ENCODE data around the gene TCN2. TPM values are rescaled to one million over a fixed set of nuclear protein-coding genes. Genes with fewer than 3 reads are reported as not detected.
A peak's percentile ranks its signal among the peaks of the same experiment; 100 is the strongest.
"Not testable (repeated sequence)": the region's sequence is repeated elsewhere in the genome, so short reads cannot be mapped to it uniquely, and the experiment has no call there.

TCN2 gene
- total RNA-seq, 1 donor from 2014 or later, result 5.2 TPM

DNA sequence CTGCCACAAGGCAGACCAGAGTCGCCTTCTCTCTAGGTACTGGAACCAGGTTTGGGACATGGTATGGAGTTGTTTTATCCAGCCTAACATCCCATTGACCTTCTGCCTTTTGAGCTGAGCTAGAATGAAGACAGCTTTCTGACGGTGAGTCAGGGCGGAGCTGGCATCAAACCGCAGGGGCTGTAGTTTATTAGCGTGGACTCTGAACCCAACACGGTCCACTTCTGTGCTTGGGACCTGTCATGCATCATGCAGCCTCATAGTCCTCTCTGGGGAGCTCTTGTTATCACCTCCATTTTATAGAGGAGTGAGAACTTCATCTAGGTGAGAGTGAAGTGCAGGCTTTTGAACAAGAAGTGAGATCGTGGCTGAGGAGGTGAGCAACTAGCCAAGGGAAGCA lies 40.8 kb upstream of the TCN2 start:
- Histone ChIP-seq H3K9me3 (ENCODE audit: control insufficient read depth in 3 of 3, low read length in 3 of 3) (no peaks in the 10 kb centered on the region), H3K36me3 (ENCODE audit: control insufficient read depth in 3 of 3, insufficient read depth in 3 of 3, low read length in 3 of 3) (no peaks in the 10 kb centered on the region), H3K27ac (ENCODE audit: low read depth, low read length) (no peak overlapping the region), H3K4me3 (ENCODE audit: low read length in 3 of 3) (no peak overlapping the region), H3K9ac (ENCODE audit: low read depth in 1 of 3, low read length in 3 of 3) (no peak overlapping the region), H3K27me3 (ENCODE audit: control insufficient read depth in 3 of 3, insufficient read depth in 3 of 3, low read length in 3 of 3) (peaks cover 0 to 4% (median 3%) of the 10 kb centered on the region in 3 donors), H3K4me1 (ENCODE audit: control insufficient read depth in 3 of 3, insufficient read depth in 3 of 3, low read length in 3 of 3) (no peaks in the 10 kb centered on the region)

DNA sequence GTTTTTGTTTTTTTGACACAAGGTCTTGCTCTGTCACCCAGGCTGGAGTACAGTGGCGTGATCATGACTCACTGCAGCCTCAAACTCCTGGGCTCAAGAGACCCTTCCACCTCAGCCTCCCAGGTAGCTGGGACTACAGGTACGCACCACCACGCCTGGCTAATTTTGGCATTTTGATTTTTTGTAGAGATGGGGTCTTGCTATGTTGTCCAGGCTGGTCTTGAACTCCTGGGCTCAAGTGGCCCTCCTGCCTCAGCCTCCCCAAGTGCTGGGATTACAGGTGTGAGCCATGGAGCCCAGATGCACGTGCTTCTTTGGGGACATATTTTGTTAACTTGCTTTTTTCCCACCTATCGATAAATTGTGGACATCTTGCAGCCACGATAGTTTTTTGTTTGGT lies 39.7 kb upstream of the TCN2 start:
- H3K36me3 ChIP-seq (ENCODE audit: control insufficient read depth in 3 of 3, insufficient read depth in 3 of 3, low read length in 3 of 3); H3K4me1 ChIP-seq (ENCODE audit: control insufficient read depth in 3 of 3, insufficient read depth in 3 of 3, low read length in 3 of 3); H3K4me3 ChIP-seq (ENCODE audit: low read length in 3 of 3); H3K9ac ChIP-seq (ENCODE audit: low read depth in 1 of 3, low read length in 3 of 3); H3K9me3 ChIP-seq (ENCODE audit: control insufficient read depth in 3 of 3, low read length in 3 of 3); H3K27ac ChIP-seq (ENCODE audit: low read depth, low read length); H3K27me3 ChIP-seq (ENCODE audit: control insufficient read depth in 3 of 3, insufficient read depth in 3 of 3, low read length in 3 of 3): not testable (repeated sequence)

DNA sequence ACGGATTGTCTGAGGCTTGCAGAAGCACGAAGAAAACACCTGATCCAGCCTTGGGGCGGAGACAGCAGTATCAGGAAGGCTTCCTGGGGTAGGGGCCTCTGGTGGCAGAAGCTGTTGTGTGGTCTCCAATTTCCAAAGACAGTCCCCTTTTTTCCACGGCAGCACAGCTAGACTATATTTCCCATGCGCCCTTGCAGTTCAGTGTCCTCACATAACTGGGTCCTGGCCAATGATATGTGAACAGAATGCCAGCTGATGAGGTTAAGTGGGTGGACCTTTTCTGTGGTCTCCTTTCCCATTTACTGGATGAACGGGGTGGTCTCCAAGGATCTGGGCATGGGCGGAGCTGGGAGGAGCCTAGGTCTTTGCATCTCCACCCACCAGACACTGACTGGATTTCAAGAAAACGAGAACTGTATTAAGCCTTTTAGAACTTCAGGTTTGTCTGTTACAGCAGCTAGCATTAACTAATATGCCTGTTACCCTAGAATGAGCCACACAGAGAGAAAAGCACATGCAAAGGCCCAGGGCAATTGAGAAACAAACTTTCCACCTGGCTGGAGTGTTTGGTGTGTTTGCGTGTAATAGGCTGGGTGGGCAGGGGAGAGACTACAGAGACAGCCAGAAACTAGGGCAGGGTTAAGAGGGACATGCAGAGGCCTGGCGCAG lies 38.7 kb upstream of the TCN2 start:
- H3K9ac ChIP-seq (ENCODE audit: low read depth in 1 of 3, low read length in 3 of 3), result no peak overlapping the region
- no peaks in the 10 kb centered on the region for H3K27me3 ChIP-seq (ENCODE audit: control insufficient read depth in 3 of 3, insufficient read depth in 3 of 3, low read length in 3 of 3)
- no peaks in the 10 kb centered on the region for H3K9me3 ChIP-seq (ENCODE audit: control insufficient read depth in 3 of 3, low read length in 3 of 3)
- H3K4me3 ChIP-seq (ENCODE audit: low read length in 3 of 3), result no peak overlapping the region
- no peak overlapping the region for H3K27ac ChIP-seq (ENCODE audit: low read depth, low read length)
- no peaks in the 10 kb centered on the region for H3K36me3 ChIP-seq (ENCODE audit: control insufficient read depth in 3 of 3, insufficient read depth in 3 of 3, low read length in 3 of 3)
- H3K4me1 ChIP-seq (ENCODE audit: control insufficient read depth in 3 of 3, insufficient read depth in 3 of 3, low read length in 3 of 3), result peaks cover under 1 to 5% (median 2%) of the 10 kb centered on the region in 3 donors

DNA sequence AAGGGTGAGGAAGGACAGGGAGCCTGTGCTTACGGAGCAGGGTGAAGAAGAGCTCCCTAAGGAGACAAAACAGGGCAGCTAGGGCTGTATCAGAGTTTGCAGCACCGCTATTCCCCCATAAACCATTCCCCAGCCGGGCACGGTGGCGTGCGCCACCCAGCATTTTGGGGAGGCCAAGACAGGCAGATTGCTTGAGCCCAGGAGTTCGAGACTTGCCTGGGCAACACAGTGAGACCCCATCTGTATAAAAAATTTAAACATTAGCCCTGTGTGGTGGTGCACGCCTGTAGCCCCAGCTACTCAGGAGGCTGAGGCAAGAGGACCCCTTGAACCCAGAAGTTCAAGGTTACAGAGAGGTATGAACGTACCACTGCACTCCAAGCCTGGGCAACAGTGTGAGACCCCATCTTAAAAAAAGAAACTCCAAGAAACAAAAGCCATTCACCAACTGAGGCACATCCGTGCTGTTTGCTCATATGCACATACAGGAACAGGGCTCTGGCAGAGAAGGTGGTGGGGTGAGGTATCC lies 37.2 kb upstream of the TCN2 start:
- Histone ChIP-seq H3K4me3 (ENCODE audit: low read length in 3 of 3) (no peak overlapping the region), H3K27ac (ENCODE audit: low read depth, low read length) (no peak overlapping the region), H3K9me3 (ENCODE audit: control insufficient read depth in 3 of 3, low read length in 3 of 3) (no peaks in the 10 kb centered on the region), H3K27me3 (ENCODE audit: control insufficient read depth in 3 of 3, insufficient read depth in 3 of 3, low read length in 3 of 3) (no peaks in the 10 kb centered on the region), H3K9ac (ENCODE audit: low read depth in 1 of 3, low read length in 3 of 3) (no peak overlapping the region), H3K4me1 (ENCODE audit: control insufficient read depth in 3 of 3, insufficient read depth in 3 of 3, low read length in 3 of 3) (peaks cover 10 to 14% (median 12%) of the 10 kb centered on the region in 3 donors), H3K36me3 (ENCODE audit: control insufficient read depth in 3 of 3, insufficient read depth in 3 of 3, low read length in 3 of 3) (no peaks in the 10 kb centered on the region)

DNA sequence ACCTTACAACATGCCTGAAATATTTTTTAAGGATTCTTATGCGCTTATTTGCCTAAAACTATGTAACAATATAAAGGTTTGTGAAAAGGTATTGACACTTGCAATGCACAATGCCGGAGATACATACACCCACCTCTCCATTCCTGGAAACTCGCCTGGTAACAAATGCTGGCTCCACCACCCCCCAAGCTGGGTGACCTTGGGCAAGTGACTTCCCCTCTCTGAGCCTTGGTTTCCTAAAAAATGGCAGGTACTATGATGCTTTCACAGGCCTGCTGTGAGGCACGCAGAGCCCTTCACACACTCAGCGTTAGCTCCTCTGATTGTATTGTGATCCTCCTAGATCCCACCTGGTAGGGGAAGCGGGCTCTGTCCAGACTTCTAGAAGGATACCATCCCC lies 34.8 kb upstream of the TCN2 start:
- H3K9me3 ChIP-seq (ENCODE audit: control insufficient read depth in 3 of 3, low read length in 3 of 3), result no peaks in the 10 kb centered on the region
- peaks cover 17 to 20% (median 19%) of the 10 kb centered on the region in 3 donors for H3K36me3 ChIP-seq (ENCODE audit: control insufficient read depth in 3 of 3, insufficient read depth in 3 of 3, low read length in 3 of 3)
- no peak overlapping the region for H3K9ac ChIP-seq (ENCODE audit: low read depth in 1 of 3, low read length in 3 of 3)
- no peak overlapping the region for H3K4me3 ChIP-seq (ENCODE audit: low read length in 3 of 3)
- no peaks in the 10 kb centered on the region for H3K27me3 ChIP-seq (ENCODE audit: control insufficient read depth in 3 of 3, insufficient read depth in 3 of 3, low read length in 3 of 3)
- no peak overlapping the region for H3K27ac ChIP-seq (ENCODE audit: low read depth, low read length)
- H3K4me1 ChIP-seq (ENCODE audit: control insufficient read depth in 3 of 3, insufficient read depth in 3 of 3, low read length in 3 of 3), result peaks cover 19 to 25% (median 24%) of the 10 kb centered on the region in 3 donors

DNA sequence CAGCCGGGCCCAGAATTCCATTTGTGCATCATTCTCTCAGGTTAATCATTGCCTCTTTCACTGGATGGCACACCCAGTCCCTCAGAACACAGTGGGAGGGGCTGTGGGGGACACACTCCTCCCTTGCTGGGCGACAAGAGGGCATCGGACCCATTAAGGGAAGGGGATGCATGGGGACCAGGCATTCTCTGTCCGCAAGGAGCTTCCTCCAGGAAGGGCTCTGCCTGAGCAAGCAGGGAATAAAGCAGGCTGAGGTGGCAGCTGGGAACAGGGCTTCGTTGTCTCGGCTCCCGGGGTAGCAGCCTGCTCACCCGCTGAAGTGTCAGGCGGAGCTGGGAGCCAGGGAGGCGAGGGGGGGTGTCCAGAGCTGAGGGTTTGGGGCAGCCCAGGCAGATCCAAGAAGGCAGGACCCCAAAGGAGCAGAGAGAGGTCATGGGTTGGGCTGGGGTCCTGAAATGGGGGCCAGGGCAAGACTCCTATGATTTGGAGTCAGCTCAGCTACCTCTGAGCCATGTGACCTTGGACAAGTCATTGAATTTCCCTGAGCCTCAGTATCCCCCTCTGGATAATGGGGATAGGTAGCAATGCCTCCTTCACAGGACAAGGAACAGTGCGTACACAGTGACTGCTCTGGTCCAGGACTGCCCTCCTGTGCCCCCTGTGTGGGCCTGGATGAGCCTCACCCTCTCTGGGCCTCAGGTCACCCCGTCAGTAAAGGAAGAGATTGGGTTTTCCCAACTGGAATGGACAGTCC lies 34.0 kb upstream of the TCN2 start:
- Histone ChIP-seq H3K9ac (ENCODE audit: low read depth in 1 of 3, low read length in 3 of 3) (peak overlapping the region in 2 of 3 donors; percentile 40 to 51), H3K9me3 (ENCODE audit: control insufficient read depth in 3 of 3, low read length in 3 of 3) (no peaks in the 10 kb centered on the region), H3K27me3 (ENCODE audit: control insufficient read depth in 3 of 3, insufficient read depth in 3 of 3, low read length in 3 of 3) (no peaks in the 10 kb centered on the region), H3K4me3 (ENCODE audit: low read length in 3 of 3) (peak overlapping the region in 1 of 3 donors; percentile 29), H3K36me3 (ENCODE audit: control insufficient read depth in 3 of 3, insufficient read depth in 3 of 3, low read length in 3 of 3) (peaks cover 21 to 27% (median 26%) of the 10 kb centered on the region in 3 donors), H3K4me1 (ENCODE audit: control insufficient read depth in 3 of 3, insufficient read depth in 3 of 3, low read length in 3 of 3) (peaks cover 19 to 25% (median 24%) of the 10 kb centered on the region in 3 donors), H3K27ac (ENCODE audit: low read depth, low read length) (no peak overlapping the region)

DNA sequence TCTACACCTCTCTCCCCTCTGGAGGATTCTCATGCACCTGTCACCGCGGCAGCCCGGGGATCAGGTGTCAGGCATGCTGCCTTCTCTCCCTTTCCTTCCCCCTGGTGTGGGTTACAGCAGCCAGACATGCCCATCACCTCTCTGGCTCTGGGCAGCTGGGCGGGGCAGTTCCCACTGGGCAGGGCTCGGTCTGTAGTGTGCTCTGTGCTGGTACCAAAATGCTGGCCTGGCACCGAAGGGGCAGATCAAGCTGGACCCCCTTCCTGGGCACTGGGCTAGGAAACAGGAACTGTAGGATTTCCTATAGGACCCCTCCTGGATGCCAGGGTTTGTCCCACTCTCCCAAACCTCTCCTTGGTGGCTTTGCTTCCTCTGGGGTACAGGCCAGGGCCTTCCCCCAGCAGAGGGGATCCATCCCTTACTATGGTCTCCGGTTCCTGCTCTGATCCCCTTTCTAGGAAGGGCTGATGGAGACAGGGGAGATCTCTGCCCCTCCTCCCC lies 33.3 kb upstream of the TCN2 start:
- Histone ChIP-seq H3K27me3 (ENCODE audit: control insufficient read depth in 3 of 3, insufficient read depth in 3 of 3, low read length in 3 of 3) (no peaks in the 10 kb centered on the region), H3K9me3 (ENCODE audit: control insufficient read depth in 3 of 3, low read length in 3 of 3) (no peaks in the 10 kb centered on the region), H3K4me1 (ENCODE audit: control insufficient read depth in 3 of 3, insufficient read depth in 3 of 3, low read length in 3 of 3) (peaks cover 19 to 25% (median 24%) of the 10 kb centered on the region in 3 donors), H3K9ac (ENCODE audit: low read depth in 1 of 3, low read length in 3 of 3) (peak overlapping the region in 1 of 3 donors; percentile 16), H3K27ac (ENCODE audit: low read depth, low read length) (no peak overlapping the region), H3K4me3 (ENCODE audit: low read length in 3 of 3) (peak overlapping the region in 1 of 3 donors; percentile 29), H3K36me3 (ENCODE audit: control insufficient read depth in 3 of 3, insufficient read depth in 3 of 3, low read length in 3 of 3) (peaks cover 26 to 32% (median 30%) of the 10 kb centered on the region in 3 donors)

DNA sequence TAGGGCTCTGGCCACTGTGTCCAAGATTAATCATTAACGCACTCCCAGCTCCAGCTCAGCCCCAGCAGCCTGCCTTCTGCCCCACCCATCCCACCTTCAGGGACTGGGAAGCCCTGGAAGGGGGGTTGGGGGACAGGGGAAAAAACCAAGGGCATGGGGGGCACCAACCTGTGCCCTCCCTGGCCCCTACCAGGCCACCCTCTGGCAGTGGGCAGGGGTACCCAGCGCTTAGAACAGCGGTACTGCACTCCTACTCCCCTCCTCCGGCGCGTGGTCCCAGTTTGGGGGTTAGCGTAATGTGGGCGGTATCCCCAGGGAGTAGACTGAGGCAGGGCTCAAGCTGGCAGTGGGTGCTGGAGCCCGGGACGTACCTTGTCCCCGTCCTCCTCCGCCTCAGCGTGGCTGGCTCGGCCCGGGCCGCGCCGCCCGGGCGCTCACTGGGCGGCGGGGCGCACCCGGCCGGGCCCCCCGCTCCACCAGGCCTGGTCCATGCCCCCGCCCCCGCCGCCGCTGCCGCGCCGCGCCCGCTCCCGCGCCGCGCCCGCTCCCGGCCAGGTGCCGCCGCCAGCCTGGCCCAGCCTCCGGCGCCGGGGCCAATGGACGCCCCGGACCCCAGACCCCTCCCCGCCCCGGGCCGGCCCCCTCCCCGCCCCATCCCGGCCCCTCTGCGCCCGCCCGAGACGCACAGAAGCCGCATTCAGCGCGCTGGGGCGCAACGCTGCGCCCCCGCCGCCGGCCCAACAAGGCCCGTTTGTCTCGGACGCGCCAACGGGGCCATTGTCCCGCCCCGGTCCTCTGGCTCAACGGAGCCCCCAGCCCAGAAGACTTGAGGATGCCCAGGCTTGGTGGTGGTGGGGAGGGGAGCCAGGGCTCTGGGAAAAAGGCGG lies 32.6 kb upstream of the TCN2 start, which contains the start of gene GAL3ST1:
Gene GAL3ST1, minus strand, starts transcription at position 571 of the 887 bp plus-strand sequence. CDS start 17,273 bp downstream, outside the sequence.
- H3K9me3 ChIP-seq (ENCODE audit: control insufficient read depth in 3 of 3, low read length in 3 of 3), result no peaks in the 10 kb centered on the region
- H3K27me3 ChIP-seq (ENCODE audit: control insufficient read depth in 3 of 3, insufficient read depth in 3 of 3, low read length in 3 of 3), result no peaks in the 10 kb centered on the region
- H3K36me3 ChIP-seq (ENCODE audit: control insufficient read depth in 3 of 3, insufficient read depth in 3 of 3, low read length in 3 of 3), result peaks cover 33 to 39% (median 37%) of the 10 kb centered on the region in 3 donors
- peaks cover 19 to 25% (median 24%) of the 10 kb centered on the region in 3 donors for H3K4me1 ChIP-seq (ENCODE audit: control insufficient read depth in 3 of 3, insufficient read depth in 3 of 3, low read length in 3 of 3)
- peak within 1 kb of the TSS in 1 of 3 donors; percentile 29 for H3K4me3 ChIP-seq (ENCODE audit: low read length in 3 of 3)
- H3K27ac ChIP-seq (ENCODE audit: low read depth, low read length), result no peak within 1 kb of the TSS
- peak within 1 kb of the TSS in 1 of 3 donors; percentile 33 for H3K9ac ChIP-seq (ENCODE audit: low read depth in 1 of 3, low read length in 3 of 3)

DNA sequence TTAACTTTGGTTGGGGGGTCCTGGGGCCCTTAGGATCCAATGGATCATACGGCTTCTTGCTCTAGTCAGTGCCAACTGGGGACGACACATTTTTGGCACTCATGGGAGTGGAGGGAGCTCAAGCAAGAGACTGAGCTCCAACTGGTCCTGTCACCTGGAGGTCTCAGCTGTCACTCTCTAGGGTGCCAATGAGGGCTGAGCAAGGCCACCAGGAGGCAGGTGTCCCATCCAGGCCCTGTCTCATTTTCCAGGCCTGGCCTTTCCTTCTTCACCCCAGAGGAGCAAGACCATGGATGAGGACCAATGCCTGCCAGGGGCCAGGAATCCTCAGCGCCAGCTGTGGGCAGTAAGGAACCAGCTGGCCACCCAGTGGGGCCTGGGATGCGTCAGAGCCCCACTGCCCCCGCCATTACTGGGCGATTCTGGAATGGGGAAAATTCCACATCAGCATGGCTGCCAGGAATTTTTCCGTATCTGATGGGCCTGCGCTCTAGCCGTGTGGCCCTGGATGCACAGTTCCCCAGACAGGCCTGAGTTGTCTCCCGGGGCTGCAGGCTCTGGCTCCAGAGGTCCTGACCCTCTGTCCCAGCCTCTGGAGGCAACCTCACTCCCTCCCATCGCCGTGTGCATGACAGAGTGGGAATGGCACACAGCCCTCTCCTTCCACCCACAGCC lies 31.8 kb upstream of the TCN2 start:
- Histone ChIP-seq H3K27ac (ENCODE audit: low read depth, low read length) (no peak overlapping the region), H3K4me3 (ENCODE audit: low read length in 3 of 3) (no peak overlapping the region), H3K27me3 (ENCODE audit: control insufficient read depth in 3 of 3, insufficient read depth in 3 of 3, low read length in 3 of 3) (no peaks in the 10 kb centered on the region), H3K9ac (ENCODE audit: low read depth in 1 of 3, low read length in 3 of 3) (peak overlapping the region in 1 of 3 donors; percentile 16), H3K36me3 (ENCODE audit: control insufficient read depth in 3 of 3, insufficient read depth in 3 of 3, low read length in 3 of 3) (peaks cover 41 to 47% (median 45%) of the 10 kb centered on the region in 3 donors), H3K4me1 (ENCODE audit: control insufficient read depth in 3 of 3, insufficient read depth in 3 of 3, low read length in 3 of 3) (peaks cover 19 to 25% (median 24%) of the 10 kb centered on the region in 3 donors), H3K9me3 (ENCODE audit: control insufficient read depth in 3 of 3, low read length in 3 of 3) (no peaks in the 10 kb centered on the region)

All from skeletal muscle tissue (tissue), 4 donors.